SH-SY5Y (cell line): ENCODE data around the gene EGFR.

ENCODE experiments used
- GATA2 ChIP-seq: IDR thresholded peaks from 2 replicates; pipeline ENCODE4 v1.6.1; 2011; ENCODE audit warnings: mild to moderate bottlenecking, low read depth, low read length
- GATA3 ChIP-seq: IDR thresholded peaks from 2 replicates; pipeline ENCODE4 v1.6.1; 2011; ENCODE audit warnings: low read depth, mild to moderate bottlenecking, low read length, moderate library complexity

DNA sequence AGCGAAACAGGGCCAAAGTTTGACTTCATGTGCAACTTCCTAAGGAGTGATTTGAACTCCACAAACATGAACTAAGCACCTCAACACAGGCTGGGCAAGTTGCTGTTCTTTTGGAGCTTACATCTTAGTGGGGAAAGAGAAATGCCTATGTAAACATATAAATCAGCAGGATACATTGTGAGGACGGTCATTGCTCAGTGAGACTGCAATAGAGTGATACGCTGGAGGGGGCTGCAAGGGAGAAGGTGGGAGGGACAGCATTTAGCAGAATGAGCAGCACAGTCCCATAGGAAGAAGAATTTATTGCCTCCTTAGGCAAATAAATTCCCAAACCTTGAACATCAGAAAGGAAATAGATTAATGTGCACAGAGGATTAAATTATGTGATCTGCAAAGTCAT is 90.0 kb downstream of the EGFR start:
- TF ChIP-seq GATA2 (no peak), GATA3 (no peak)
